Stimulated activated CD8-positive, alpha-beta memory T cell treated with anti-CD3 and anti-CD28 coated beads, Interleukin-4, amount 100 ng/mL, for 24 hours (primary cell): Measurements from ENCODE around the gene MROH8.
"Not testable (repeated sequence)": the region's sequence is repeated elsewhere in the genome, so short reads cannot be mapped to it uniquely, and the experiment has no call there.

ENCODE experiments used
- DNase-seq: peaks from one replicate; pipeline ENCODE4 v3.0.0-alpha.2; 2020; ENCODE audit warnings: low read depth

Gene MROH8

DNA sequence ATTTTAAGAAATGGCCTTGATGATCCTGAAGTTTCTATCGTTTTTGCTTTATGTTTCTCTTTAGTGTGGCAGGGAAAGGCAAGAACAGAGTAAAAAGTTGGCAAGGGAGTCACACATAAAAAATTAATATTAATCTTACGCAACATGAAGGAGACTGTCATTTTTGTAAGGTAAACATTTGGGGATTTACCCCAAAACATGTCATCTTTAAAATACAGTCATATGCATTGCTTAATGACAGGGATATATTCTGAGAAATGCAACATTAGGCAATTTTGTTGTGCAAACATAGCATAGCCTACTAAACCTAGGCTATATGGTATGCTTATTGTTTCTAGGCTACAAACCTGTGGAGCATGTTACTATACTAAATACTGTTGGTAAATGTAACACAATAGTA is 88.9 kb downstream of the MROH8 start:
- DNase-seq: no peak

DNA sequence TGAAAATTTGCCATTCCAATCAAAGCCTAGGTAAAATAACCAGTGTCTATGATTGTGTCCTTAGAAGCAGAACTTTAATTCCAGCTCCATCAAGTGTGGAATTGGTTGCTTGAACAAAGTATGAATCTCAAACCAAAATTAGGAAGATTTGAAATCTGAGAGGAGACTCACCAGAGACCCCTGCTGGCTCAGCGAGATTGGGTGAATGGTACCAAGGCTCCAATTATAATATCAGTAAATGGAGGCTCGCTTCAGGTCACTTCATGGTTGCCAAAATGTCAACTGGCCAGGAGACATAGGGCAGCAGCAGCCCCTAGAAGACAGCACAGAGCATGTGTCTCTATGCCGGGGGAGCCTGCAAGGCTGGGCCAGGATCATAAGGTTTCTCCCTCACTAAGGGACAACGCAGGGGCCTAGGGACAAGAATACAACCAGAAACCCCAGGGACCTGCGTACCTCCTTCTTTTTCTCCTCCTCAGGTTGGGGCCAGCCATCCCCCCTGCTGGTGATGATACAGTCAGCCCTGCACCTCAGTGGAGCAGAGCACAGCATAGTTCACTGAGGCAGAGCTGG is 97.5 kb downstream of the MROH8 start:
- no peak for DNase-seq

DNA sequence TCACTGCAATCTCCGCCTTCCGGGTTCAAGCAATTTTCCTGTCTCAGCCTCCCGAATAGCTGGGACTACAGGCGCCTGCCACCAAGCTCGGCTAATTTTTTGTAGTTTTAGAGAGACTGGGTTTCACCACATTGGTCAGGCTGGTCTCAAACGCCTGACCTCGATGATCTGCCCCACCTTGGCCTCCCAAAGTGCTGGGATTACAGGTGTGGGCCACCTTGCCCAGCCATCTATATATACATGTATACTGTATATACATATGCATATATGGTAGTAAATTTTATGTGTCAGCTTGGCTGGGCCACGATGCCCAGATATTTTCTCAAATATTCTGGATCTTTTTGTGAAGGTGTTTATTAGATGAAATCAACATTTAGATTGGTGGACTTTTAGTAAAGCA is 102.3 kb downstream of the MROH8 start:
- no peak for DNase-seq

DNA sequence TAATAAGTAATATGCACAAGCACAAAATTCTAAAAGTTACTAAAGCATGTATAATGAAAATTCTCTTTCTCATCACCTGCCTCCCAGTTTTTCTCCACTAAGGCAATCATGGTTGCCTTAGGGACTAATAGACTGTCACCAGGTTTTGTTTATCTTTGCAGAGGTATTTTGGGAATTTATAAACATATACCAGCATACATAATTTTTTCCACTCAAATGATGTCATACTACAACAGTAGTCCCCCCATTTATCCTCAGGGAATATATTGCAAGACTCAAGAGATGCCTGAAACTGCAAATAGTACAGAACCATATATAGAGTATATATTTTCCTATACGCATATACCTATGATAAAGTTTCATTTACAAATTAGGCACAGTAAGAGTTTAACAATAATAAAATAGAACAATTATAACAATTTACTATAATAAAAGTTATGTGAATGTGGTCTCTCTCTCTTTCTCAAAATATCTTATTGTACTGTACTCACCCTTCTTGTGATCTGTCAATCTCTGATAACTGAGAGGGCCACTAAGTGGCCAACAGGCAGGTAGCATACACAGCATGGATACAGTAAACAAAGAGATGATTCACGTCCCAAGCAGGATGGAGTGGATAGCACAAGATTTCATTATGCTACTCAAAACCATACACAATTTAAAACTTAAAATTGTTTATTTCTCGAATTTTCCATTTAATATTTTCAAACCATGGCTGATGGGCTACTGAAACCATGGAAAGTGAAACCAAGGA is 103.2 kb downstream of the MROH8 start:
- DNase-seq: no peak

DNA sequence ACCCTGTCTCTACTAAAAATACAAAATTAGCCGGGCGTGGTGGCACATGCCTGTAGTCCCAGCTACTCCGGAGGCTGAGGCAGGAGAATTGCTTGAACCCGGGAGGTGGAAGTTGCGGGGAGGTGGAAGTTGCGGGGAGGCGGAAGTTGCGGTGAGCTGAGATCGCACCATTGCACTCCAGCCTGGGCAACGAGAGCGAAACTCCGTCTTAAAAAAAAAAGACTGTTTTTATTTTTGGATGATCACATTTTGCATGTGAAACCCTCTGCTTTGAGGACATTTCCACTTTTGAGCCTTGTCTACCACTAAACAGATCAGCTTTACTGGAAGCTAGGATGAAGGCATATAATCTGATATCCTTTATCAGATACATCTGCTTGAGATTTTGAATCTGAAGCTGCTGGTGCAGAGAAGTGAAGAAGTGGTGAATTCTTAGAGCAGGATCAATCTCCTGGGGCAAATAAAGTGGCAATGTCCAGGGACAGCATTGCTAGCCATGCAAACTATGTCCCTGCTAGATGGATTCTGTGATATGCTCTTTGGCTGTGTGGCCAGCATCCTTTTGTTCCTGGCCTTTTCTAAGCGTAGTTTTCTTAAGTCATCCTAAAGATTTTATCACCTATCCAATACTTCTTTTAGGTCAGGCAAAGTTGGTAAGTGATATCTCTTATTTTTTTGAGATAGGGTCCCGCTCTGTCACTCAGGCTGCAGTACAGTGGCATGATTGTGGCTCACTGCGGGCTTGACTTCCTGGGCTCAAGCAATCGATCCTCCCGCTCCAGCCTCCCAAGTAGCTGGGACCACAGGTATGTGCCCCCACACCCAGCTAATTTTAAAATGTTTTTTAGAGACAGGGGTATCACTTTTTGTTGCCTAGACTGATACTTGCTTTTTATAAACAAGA is 106.8 kb downstream of the MROH8 start:
- DNase-seq: no peak

DNA sequence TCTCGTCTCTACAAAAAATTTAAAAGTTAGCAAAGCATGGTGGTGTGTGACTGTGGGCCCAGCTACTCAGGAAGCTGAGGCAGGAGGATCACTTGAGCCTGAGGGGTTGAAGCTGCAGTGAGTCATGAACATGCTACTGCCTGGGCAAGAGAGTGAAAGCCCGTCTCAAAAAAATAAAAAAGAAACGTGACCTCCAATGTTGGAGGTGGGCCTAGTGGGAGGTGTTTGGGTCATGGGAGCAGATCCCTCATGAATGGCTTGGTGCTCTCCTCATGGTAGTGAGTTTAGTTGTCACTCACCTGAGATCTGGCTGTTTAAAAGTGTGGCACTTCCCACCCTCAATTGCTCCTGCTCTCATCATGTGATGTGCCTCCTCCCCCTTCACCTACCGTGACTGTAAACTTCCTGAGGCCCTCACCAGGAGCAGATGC is 107.9 kb downstream of the MROH8 start:
- DNase-seq: no peak

DNA sequence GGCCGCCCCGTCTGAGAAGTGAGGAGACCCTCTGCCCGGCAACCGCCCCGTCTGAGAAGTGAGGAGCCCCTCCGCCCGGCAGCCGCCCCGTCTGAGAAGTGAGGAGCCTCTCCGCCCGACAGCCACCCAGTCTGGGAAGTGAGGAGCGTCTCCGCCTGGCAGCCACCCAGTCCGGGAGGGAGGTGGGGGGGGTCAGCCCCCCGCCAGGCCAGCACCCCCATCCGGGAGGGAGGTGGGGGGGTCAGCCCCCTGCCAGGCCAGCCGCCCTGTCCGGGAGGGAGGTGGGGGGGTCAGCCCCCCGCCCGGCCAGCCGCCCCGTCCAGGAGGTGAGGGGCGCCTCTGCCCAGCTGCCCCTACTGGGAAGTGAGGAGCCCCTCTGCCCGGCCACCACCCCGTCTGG is 109.8 kb downstream of the MROH8 start:
- not testable (repeated sequence) for DNase-seq

DNA sequence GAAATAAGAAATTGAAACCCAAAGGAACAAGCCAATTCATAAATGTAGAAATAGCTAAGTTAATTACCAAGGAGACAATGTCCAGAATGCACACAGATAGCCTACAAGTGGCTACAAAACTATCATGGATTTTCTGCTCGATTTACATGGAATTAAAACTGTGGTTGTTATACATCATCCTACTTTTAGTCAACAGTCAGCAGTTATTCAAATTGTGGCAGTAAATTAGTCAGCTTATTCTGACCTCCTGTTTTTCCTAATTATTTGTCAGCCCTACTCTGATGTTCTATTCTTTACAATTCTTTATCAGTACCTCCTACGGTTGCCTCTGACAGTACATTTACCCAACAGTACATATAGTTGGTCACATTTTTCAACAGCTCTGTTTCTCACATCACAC is 113.2 kb downstream of the MROH8 start:
- no peak for DNase-seq

DNA sequence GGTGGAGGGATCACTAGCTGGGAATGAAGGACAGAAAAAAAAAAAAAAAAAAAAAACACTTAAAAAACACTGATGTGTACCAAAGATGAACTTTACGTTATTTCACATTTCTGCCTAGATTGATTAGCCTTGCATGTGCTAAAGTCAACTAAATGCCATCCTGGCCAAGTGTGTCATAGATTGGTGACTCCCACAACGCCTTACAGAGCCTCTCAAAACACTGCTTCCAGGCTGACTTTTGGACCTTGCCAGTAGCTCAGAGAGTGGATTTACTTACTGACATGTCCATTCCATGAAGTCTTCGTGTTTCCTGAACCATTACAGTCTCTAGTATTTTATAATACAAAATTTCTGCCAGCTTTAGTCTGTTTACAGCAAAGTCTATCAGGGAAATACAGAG is 124.1 kb downstream of the MROH8 start:
- no peak for DNase-seq

DNA sequence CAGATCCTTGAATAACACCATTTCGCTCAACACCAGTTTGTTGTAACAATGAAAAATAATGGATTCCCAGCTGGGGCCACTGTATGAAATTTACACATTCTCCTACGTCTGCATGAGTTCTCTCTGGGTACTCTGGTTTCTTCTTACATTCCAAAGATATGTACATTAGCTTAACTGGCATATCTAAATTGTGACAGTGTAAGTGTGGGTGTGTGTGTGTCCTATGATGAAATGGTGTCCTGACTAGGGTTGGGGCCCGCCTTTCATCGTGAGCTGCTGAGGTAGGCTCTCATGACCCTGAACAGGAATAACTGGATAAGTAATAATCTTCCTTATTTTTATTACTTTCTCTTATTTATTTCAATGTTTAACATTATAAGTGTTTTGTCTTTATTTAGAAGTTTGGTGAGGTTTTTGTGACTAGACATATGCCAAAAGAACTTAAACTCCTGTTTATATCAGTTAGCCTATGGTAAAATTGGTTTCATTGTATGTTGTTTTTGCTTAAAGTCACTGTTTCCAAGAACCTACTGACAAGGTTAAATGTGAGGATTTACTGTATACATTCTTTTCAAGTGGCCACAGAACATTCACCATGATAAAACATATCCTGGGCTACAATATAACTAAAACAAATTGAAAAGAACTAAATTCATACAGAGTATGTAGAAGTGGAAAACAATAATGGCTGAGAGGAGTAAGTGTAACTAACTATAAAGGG is 126.0 kb downstream of the MROH8 start:
- DNase-seq: no peak
